ENCODE measurements around the gene ROBO1.

DNA sequence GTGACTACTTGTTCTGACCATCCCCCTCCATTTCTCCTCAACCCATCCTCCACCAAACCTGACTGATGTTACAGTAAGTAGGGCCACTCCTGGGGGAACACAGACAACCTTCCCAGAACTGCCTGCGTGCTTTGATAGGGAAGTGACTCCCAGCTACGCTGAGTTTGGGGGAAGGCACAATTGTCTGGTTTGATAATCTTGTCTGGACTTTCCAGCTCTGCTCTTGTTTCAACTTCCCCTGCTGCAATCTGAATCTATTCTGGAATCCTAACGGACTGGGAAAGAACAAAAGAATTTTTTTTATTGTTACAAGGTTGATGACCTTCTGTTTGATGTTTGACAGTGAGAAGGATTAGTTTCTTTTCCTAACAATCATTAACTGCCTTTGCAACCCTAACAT is 895.6 kb downstream of the ROBO1 start:
- no peak for TF ChIP-seq POLR2A (IDR thresholded peaks at IDR 0.05)
- TF ChIP-seq, protein P1, sequence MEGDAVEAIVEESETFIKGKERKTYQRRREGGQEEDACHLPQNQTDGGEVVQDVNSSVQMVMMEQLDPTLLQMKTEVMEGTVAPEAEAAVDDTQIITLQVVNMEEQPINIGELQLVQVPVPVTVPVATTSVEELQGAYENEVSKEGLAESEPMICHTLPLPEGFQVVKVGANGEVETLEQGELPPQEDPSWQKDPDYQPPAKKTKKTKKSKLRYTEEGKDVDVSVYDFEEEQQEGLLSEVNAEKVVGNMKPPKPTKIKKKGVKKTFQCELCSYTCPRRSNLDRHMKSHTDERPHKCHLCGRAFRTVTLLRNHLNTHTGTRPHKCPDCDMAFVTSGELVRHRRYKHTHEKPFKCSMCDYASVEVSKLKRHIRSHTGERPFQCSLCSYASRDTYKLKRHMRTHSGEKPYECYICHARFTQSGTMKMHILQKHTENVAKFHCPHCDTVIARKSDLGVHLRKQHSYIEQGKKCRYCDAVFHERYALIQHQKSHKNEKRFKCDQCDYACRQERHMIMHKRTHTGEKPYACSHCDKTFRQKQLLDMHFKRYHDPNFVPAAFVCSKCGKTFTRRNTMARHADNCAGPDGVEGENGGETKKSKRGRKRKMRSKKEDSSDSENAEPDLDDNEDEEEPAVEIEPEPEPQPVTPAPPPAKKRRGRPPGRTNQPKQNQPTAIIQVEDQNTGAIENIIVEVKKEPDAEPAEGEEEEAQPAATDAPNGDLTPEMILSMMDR (IDR thresholded peaks at IDR 0.05), result no peak
